ENCODE data around the gene A2M.

The A2M gene

GRCh38 chr12:9066183-9066623 lies 49.5 kb downstream of the A2M start:
- Histone ChIP-seq H3F3A (ENCODE audit: insufficient read depth, low read length) (no peaks in the 10 kb centered on the region), H3K27me3 (replicated peaks; ENCODE audit: insufficient read depth, low read length) (no peaks in the 10 kb centered on the region), H3K4me2 (ENCODE audit: low read depth, low read length) (no peak overlapping the region), H3K79me2 (ENCODE audit: low read length) (no peaks in the 10 kb centered on the region), H4K20me1 (ENCODE audit: insufficient read depth, low read length) (no peaks in the 10 kb centered on the region), H3K9me2 (replicated peaks; ENCODE audit: insufficient read depth, low read length) (no peaks in the 10 kb centered on the region), H3K9me3 (replicated peaks; ENCODE audit: insufficient read depth, low read length) (no peaks in the 10 kb centered on the region), H3K4me1 (ENCODE audit: low read length) (peaks cover 9% of the 10 kb centered on the region; the same call in 1 of the 2 replicates), H3K27ac (ENCODE audit: low read length) (no peak overlapping the region), H3K4me3 (ENCODE audit: low read length) (no peak overlapping the region), H2AFZ (ENCODE audit: low read length) (no peak overlapping the region), H3K36me3 (replicated peaks; ENCODE audit: insufficient read depth, low read length) (no peaks in the 10 kb centered on the region), H3K9ac (ENCODE audit: low read length) (no peak overlapping the region)
- DNase-seq = no peak
- TF ChIP-seq EZH2 (optimal IDR thresholded peaks at IDR 0.05; ENCODE audit: low read depth, low read length) (no peak), EZH2phosphoT487 (IDR thresholded peaks at IDR 0.05; ENCODE audit: low read length) (no peak), CTCF (IDR thresholded peaks at IDR 0.05; ENCODE audit: low read length) (no peak)

- TF ChIP-seq CTCF (IDR thresholded peaks at IDR 0.05; ENCODE audit: low read length) (no peak), EZH2 (optimal IDR thresholded peaks at IDR 0.05; ENCODE audit: low read depth, low read length) (no peak), EZH2phosphoT487 (IDR thresholded peaks at IDR 0.05; ENCODE audit: low read length) (no peak)
- Histone ChIP-seq H3K27me3 (replicated peaks; ENCODE audit: insufficient read depth, low read length) (no peaks in the 10 kb centered on the region), H3K4me1 (ENCODE audit: low read length) (peaks cover 9% of the 10 kb centered on the region; the same call in 1 of the 2 replicates), H3K36me3 (replicated peaks; ENCODE audit: insufficient read depth, low read length) (no peaks in the 10 kb centered on the region), H3K27ac (ENCODE audit: low read length) (no peak overlapping the region), H3K9ac (ENCODE audit: low read length) (no peak overlapping the region), H3K9me3 (replicated peaks; ENCODE audit: insufficient read depth, low read length) (no peaks in the 10 kb centered on the region), H3K4me3 (ENCODE audit: low read length) (no peak overlapping the region), H4K20me1 (ENCODE audit: insufficient read depth, low read length) (no peaks in the 10 kb centered on the region), H3F3A (ENCODE audit: insufficient read depth, low read length) (no peaks in the 10 kb centered on the region), H3K9me2 (replicated peaks; ENCODE audit: insufficient read depth, low read length) (no peaks in the 10 kb centered on the region), H2AFZ (ENCODE audit: low read length) (peak overlapping the region; percentile 81), H3K4me2 (ENCODE audit: low read depth, low read length) (peak overlapping the region; percentile 67; the same call in 1 of the 2 replicates), H3K79me2 (ENCODE audit: low read length) (no peaks in the 10 kb centered on the region)
- no peak for DNase-seq
These were observed 50.2 kb downstream of the A2M start for GRCh38 chr12:9065607-9065856.

- H3K4me3 ChIP-seq (ENCODE audit: low read length) = peak overlapping the region; percentile 87
- peak; percentile 68 for DNase-seq
These were observed 50.7 kb downstream of the A2M start for GRCh38 chr12:9064815-9065606.

More at GRCh38 chr12:9064815-9065606, 50.7 kb downstream of the A2M start:
- H3K36me3 ChIP-seq (replicated peaks; ENCODE audit: insufficient read depth, low read length) = no peaks in the 10 kb centered on the region
- H3K9me2 ChIP-seq (replicated peaks; ENCODE audit: insufficient read depth, low read length) = no peaks in the 10 kb centered on the region
- no peak for TF ChIP-seq EZH2 (optimal IDR thresholded peaks at IDR 0.05; ENCODE audit: low read depth, low read length)
- no peak for TF ChIP-seq CTCF (IDR thresholded peaks at IDR 0.05; ENCODE audit: low read length)
- no peak for TF ChIP-seq EZH2phosphoT487 (IDR thresholded peaks at IDR 0.05; ENCODE audit: low read length)
- no peaks in the 10 kb centered on the region for H4K20me1 ChIP-seq (ENCODE audit: insufficient read depth, low read length)
- no peaks in the 10 kb centered on the region for H3K27me3 ChIP-seq (replicated peaks; ENCODE audit: insufficient read depth, low read length)
- no peaks in the 10 kb centered on the region for H3K79me2 ChIP-seq (ENCODE audit: low read length)
- H3K27ac ChIP-seq (ENCODE audit: low read length) = peak overlapping the region; percentile 41; the same call in 1 of the 2 replicates
- peak overlapping the region; percentile 72 for H3K4me2 ChIP-seq (ENCODE audit: low read depth, low read length)
- H3K9ac ChIP-seq (ENCODE audit: low read length) = peak overlapping the region; percentile 61
- H3K4me1 ChIP-seq (ENCODE audit: low read length) = peaks cover 9% of the 10 kb centered on the region; the same call in 1 of the 2 replicates
- H2AFZ ChIP-seq (ENCODE audit: low read length) = peak overlapping the region; percentile 98
- no peaks in the 10 kb centered on the region for H3K9me3 ChIP-seq (replicated peaks; ENCODE audit: insufficient read depth, low read length)
- no peaks in the 10 kb centered on the region for H3F3A ChIP-seq (ENCODE audit: insufficient read depth, low read length)
